ENCODE data around the gene PDE9A. TPM values are rescaled to one million over a fixed set of nuclear protein-coding genes. Genes with fewer than 3 reads are reported as not detected.

The PDE9A gene
- total RNA-seq, 1 experiment from 2014 or later: 31.9 TPM

DNA sequence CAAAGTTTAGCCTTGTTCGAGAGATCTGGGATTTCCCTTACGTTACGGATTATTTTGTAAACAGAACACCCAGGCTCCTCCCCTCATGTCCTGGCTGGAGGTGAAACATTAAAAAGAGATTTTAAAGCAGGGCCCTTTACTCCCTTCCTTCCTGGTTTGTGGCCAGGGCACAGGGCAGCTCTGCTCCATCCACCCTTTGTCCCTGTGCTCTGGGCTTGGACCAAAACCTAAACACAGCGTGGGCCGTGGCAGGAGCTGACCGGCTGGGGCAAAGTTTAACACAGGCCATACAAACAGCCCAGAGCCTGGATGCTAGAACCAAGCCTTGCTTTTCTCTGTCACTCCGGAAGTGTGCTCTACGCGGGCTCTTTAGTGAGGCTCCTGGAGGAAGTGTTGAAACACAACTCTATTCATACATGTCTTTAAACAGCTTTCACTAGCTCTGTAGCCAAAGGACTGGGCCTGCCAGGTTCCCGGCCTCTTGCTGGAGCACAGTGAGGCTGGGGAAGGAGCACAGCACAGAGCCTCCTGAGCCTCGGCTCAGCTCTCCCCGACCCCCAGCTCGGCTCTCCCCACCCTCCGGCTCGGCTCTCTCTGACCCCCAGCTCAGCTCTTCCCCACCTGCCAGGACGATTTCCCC is 84.7 kb downstream of the PDE9A start:
- Mint-ChIP-seq H3K36me3 (ENCODE audit: insufficient read depth in 1 of 3, low read depth in 3 of 3) (peaks cover 33 to 55% (median 49%) of the 10 kb centered on the region in 3 experiments), H3K27ac (peak overlapping the region; percentile 80 to 95 (median 85); a peak in 5 of 7 replicates), H3K27me3 (ENCODE audit: low read depth) (no peaks in the 10 kb centered on the region; the same call in 1 of the 2 replicates), H3K4me1 (peaks cover 6 to 13% of the 10 kb centered on the region in 2 experiments), H3K4me3 (no peak overlapping the region), H3K9me3 (no peaks in the 10 kb centered on the region)
- H2AK5ac ChIP-seq (ENCODE audit: insufficient read length, low read length): no peak overlapping the region
- no CpG with 5 or more reads among the region's 16 CpGs for WGBS (ENCODE audit: extremely low coverage, insufficient read length, low lambda C conversion rate)
- H3K4me1 ChIP-seq (ENCODE audit: insufficient read depth, low read length): peaks cover under 1% of the 10 kb centered on the region; the same call in 1 of the 2 replicates
- no peak overlapping the region for H4K91ac ChIP-seq (ENCODE audit: insufficient read length, low read depth, low read length)
- H3K79me1 ChIP-seq (ENCODE audit: insufficient read depth, low read depth, low read length, poor library complexity, severe bottlenecking): no peaks in the 10 kb centered on the region
- no peak overlapping the region for H2BK20ac ChIP-seq (ENCODE audit: low read depth, low read length, poor library complexity, severe bottlenecking)
- no peak overlapping the region for H2BK120ac ChIP-seq (ENCODE audit: low read depth, low read length, poor library complexity, severe bottlenecking)
- H3K56ac ChIP-seq (ENCODE audit: insufficient read length, low read depth, low read length): no peak overlapping the region
- no peaks in the 10 kb centered on the region for H4K20me1 ChIP-seq (ENCODE audit: control insufficient read depth, insufficient read depth, insufficient read length)
- no peak overlapping the region for H3K4me2 ChIP-seq (ENCODE audit: insufficient read depth, insufficient read length, low read length)
- H3K18ac ChIP-seq (ENCODE audit: insufficient read length, low read depth, low read length): no peak overlapping the region
- H4K5ac ChIP-seq (ENCODE audit: insufficient read length, low read depth, low read length): no peak overlapping the region
- H3K9me3 ChIP-seq (ENCODE audit: control insufficient read depth, low read depth, low read length): no peaks in the 10 kb centered on the region
- DNase-seq: no peak
- TF ChIP-seq, protein P1, sequence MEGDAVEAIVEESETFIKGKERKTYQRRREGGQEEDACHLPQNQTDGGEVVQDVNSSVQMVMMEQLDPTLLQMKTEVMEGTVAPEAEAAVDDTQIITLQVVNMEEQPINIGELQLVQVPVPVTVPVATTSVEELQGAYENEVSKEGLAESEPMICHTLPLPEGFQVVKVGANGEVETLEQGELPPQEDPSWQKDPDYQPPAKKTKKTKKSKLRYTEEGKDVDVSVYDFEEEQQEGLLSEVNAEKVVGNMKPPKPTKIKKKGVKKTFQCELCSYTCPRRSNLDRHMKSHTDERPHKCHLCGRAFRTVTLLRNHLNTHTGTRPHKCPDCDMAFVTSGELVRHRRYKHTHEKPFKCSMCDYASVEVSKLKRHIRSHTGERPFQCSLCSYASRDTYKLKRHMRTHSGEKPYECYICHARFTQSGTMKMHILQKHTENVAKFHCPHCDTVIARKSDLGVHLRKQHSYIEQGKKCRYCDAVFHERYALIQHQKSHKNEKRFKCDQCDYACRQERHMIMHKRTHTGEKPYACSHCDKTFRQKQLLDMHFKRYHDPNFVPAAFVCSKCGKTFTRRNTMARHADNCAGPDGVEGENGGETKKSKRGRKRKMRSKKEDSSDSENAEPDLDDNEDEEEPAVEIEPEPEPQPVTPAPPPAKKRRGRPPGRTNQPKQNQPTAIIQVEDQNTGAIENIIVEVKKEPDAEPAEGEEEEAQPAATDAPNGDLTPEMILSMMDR (conservative IDR thresholded peaks at IDR 0.05): no peak
- no peaks in the 10 kb centered on the region for H3K27me3 ChIP-seq (ENCODE audit: insufficient read depth, low read length)
- no peak overlapping the region for H2AFZ ChIP-seq (ENCODE audit: low read length)
- H2BK12ac ChIP-seq (ENCODE audit: insufficient read length, low read depth, low read length): no peak overlapping the region
- H3K27ac ChIP-seq (ENCODE audit: insufficient read length, low read depth, low read length): no peak overlapping the region
- H3T11ph ChIP-seq (ENCODE audit: low read length): no peak overlapping the region
- H2BK15ac ChIP-seq (ENCODE audit: low read depth, low read length): no peak overlapping the region
- H3K14ac ChIP-seq (ENCODE audit: insufficient read depth, low read length): no peak overlapping the region
- no peak overlapping the region for H3K4ac ChIP-seq (ENCODE audit: low read depth, low read length)
- no peaks in the 10 kb centered on the region for H3K79me2 ChIP-seq (ENCODE audit: insufficient read depth, low read length)
- H2BK5ac ChIP-seq (ENCODE audit: insufficient read length, low read length): no peak overlapping the region
- H3K9ac ChIP-seq (ENCODE audit: extremely low read depth, insufficient read length, low read length): no peak overlapping the region
- H3K23ac ChIP-seq (ENCODE audit: insufficient read length, low read depth, low read length): no peak overlapping the region
- no peak overlapping the region for H4K8ac ChIP-seq (replicated peaks; ENCODE audit: insufficient read length, low read depth, low read length)
- no peaks in the 10 kb centered on the region for H3K23me2 ChIP-seq (ENCODE audit: insufficient read length, low read depth, low read length, poor library complexity, severe bottlenecking)
